Stimulated activated memory B cell treated with anti-CD40 and anti-IgM and Interleukin-4, amounts not matched to agents 10 μg/mL and 1 μg/mL and 100 μg/mL, for 72 hours (primary cell): Measurements from ENCODE around the gene DPYSL4.

Experiments
- ATAC-seq: fragments of 150-1000 bp; cut with Tn5 transposase; 2 replicates; pipeline ENCODE4 v1.10.0; 2021
- H3K27ac Mint-ChIP-seq: one replicate; pipeline ENCODE4 v1.8.0; 2022; ENCODE audit warnings: mild to moderate bottlenecking, mixed read lengths
- H3K27me3 Mint-ChIP-seq: one replicate; pipeline ENCODE4 v1.8.0; 2022; ENCODE audit warnings: mixed read lengths
- H3K36me3 Mint-ChIP-seq: one replicate; pipeline ENCODE4 v1.8.0; 2022; ENCODE audit warnings: mixed read lengths
- H3K4me1 Mint-ChIP-seq: one replicate; pipeline ENCODE4 v1.8.0; 2022; ENCODE audit warnings: mixed read lengths
- H3K4me3 Mint-ChIP-seq: one replicate; pipeline ENCODE4 v1.8.0; 2022; ENCODE audit warnings: mild to moderate bottlenecking, moderate library complexity, mixed read lengths
- H3K9me3 Mint-ChIP-seq: one replicate; pipeline ENCODE4 v1.8.0; 2022; ENCODE audit warnings: mixed read lengths

DPYSL4 gene

DNA sequence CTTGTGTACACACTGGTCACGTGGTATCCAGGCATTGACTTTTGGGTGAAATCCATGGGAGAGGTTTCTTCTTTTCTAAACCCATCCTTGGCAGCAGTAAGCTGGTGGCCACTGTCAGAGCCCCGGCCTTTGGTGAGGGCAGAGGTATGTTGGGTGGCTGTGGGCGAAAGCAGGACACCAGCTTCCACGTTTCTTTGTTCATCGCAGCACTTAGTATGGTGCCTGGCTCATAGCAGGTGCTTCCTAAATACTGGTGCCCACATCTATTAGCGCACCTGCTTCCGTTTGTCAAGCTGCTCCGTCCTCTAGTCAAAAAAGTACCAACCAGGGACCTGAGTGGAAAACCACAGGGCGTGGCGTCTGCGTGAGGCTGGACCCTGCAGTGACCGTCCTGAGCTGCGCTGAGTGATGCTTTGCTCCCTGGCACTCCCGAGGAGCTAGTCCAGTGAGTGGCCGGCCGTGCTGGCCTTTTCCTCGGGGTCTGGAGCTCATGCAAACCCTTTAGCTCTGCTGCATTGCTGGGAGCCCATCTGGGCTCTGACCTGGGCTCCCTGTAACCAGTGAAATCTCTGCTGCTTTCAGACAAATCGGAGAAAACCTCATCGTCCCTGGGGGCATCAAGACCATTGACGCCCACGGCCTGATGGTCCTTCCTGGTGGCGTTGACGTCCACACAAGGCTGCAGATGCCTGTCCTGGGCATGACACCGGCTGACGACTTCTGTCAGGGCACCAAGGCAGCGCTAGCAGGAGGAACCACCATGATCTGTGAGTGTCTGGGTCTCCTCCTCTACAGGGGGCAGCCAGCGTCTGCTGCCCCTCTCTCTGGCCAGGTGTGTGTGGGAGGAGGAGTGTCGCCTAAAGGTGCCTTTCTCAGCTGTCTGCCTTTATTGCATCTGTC, 5.6 kb downstream of the DPYSL4 start:
- H3K4me1 Mint-ChIP-seq, result peaks cover 10% of the 10 kb centered on the region
- no peak overlapping the region for H3K27ac Mint-ChIP-seq
- peaks cover 47% of the 10 kb centered on the region for H3K27me3 Mint-ChIP-seq
- ATAC-seq, result no peak
- H3K36me3 Mint-ChIP-seq, result no peaks in the 10 kb centered on the region
- no peak overlapping the region for H3K4me3 Mint-ChIP-seq
- no peaks in the 10 kb centered on the region for H3K9me3 Mint-ChIP-seq

DNA sequence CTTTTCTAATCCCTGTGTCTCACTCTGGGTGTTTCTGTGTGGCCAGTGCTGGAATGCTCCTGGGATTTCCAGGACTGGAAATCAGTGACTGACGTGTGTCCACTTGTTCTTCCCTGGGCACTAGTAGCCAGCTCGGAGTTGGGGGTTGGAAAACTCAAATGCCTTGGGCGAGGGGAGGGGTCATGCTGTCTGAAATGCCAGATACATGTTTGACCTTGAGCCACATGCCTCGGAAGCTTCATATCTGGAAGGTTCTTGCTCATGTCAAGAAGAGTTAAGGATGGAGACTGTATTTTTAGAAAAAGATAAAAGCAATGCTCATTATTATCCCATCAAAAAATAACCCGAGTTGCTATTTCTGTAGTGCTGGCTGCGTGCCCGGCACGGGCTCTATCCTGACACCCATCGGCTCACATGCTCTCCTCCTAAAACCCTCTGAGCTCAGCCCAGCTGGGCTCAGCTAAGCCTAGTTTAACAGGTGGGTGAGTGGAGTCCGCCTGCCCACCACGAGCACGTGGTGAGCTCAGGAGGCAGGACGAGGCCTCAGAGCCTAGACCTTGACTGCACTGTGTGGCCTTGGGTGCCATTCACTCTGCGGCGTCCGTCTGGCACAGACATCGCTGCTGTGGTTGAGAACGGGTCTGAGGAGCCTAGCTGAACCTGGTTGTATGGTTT, 6.4 kb downstream of the DPYSL4 start:
- H3K27ac Mint-ChIP-seq, result no peak overlapping the region
- no peaks in the 10 kb centered on the region for H3K36me3 Mint-ChIP-seq
- no peak for ATAC-seq
- H3K4me1 Mint-ChIP-seq, result peaks cover 5% of the 10 kb centered on the region
- no peaks in the 10 kb centered on the region for H3K9me3 Mint-ChIP-seq
- H3K27me3 Mint-ChIP-seq, result peaks cover 41% of the 10 kb centered on the region
- no peak overlapping the region for H3K4me3 Mint-ChIP-seq

DNA sequence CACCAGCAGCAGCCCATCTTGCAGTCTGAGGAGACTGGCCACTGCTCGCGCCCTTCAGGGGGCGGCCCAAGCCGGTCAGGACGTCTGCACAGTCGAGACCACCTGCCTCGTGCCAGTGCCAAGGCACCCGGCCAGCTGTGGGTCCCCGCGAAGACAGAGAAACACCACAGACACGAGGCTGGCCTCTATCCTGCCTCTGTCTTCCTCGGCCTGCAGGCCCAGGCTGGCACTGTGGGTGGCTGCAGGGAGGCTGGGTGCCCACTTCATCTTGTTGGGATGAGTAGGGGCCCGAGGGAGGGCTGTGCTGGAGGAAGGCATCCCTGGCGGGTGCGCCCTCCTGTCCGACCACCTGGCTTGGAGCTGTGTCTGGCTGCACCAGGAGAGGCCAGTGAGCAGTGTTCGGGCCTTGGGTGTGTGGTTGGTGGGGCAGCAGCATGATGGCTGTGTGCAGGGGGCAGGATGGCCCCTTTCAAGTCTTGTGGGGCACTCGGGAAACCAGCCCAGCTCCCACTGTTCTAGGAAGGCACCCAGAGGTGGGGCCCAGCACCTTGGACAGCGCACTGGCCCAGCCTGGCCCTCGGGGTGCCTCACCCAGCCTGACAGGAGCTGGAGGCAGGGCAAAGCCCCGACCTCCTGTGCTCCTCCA, 7.3 kb downstream of the DPYSL4 start:
- Mint-ChIP-seq H3K27me3 (peaks cover 40% of the 10 kb centered on the region), H3K4me3 (no peak overlapping the region), H3K9me3 (no peaks in the 10 kb centered on the region), H3K4me1 (no peaks in the 10 kb centered on the region), H3K27ac (no peak overlapping the region), H3K36me3 (no peaks in the 10 kb centered on the region)
- no peak for ATAC-seq

DNA sequence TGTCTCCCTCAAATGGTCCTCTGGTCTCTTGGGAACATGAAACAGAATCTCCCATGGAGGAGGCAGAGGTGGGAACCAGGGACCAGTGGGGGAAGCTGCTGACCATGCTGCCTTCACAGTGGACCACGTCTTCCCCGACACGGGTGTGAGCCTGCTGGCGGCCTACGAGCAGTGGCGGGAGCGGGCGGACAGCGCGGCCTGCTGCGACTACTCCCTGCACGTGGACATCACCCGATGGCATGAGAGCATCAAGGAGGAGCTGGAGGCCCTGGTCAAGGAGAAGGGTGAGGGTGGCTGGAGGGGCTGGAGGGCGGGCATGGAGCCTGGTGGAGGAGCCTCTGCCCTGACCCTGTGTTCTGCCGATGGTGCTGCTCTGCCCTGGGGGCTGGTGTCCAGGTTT, 8.0 kb downstream of the DPYSL4 start:
- Mint-ChIP-seq H3K4me3 (no peak overlapping the region), H3K36me3 (no peaks in the 10 kb centered on the region), H3K4me1 (no peaks in the 10 kb centered on the region), H3K9me3 (no peaks in the 10 kb centered on the region), H3K27me3 (peaks cover 34% of the 10 kb centered on the region), H3K27ac (no peak overlapping the region)
- no peak for ATAC-seq

DNA sequence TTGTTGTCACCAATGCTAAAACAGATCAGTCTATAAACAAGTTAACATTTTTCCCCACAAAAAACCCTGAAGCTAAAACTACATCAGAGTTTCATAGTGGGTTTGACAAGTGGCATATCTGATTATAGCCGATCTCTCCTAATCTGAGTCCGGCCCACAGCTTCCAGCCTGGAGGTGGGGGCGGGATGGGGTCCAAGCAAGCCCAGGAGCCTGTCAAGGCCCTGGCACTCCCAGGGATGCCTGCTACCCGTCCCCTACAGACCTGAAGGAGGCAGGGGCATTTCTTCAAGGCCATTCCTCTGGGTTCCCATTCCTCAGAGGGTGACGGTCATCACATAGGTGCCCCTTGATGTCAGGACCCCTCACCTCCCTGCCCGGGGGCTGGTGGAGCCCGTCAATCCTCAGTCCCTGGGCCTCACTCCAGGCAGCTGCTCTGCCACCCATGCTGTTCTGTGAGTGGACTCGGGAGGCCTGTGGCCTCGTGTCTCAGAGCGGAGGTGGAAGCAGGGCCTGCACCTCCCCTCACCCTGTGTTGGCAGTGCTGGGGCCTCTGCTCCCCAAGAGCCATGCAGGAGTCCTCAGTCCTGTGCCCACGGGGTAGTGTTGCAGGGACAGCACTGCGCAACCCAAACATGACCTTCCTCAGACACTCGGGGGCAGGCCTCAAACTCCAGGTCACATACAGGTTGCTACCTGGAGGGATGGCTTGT, 8.8 kb downstream of the DPYSL4 start:
- no peaks in the 10 kb centered on the region for H3K9me3 Mint-ChIP-seq
- no peaks in the 10 kb centered on the region for H3K4me1 Mint-ChIP-seq
- no peak for ATAC-seq
- H3K27ac Mint-ChIP-seq, result no peak overlapping the region
- no peak overlapping the region for H3K4me3 Mint-ChIP-seq
- peaks cover 27% of the 10 kb centered on the region for H3K27me3 Mint-ChIP-seq
- H3K36me3 Mint-ChIP-seq, result no peaks in the 10 kb centered on the region

DNA sequence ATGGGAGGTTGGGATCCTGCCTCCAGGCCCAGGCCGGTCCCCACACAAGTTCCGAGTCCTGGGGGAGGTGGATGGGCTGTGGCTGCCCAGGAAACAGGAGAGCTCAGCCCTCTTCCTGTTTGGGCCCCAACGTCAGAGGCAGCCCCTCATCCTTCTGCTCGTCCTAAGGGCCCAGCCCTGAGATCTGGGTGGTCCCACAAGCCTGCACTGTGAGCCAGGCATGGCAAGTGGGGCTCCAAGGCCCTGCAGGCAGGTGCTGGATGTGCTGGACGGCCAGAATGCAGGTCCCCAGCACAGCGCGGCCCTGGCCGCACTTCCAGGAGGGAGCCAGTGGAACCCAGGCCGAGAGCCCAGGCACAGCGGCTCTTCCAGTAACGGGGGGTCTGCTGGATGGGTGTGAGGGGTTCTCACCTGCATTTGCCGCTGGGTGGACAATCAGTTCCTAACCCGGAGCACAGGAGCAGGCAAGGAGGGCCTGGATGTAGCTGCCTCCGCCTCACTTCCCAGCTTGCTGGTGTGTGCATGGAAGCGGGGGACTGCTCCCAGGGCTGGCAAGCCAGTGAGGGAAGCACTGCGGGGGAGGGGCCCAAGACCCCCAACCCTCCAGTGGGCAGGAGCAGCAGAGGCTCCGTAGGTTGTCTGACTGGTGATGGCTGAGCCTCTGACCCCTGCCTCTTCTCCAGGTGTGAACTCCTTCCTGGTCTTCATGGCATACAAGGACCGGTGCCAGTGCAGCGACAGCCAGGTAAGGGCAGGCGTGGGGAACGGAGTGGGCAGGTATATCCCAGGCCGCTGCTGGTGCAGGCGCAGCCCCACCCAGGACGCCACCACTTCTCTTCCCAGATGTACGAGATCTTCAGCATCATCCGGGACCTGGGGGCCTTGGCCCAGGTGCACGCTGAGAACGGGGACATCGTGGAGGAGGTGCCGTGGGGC, 9.7 kb downstream of the DPYSL4 start:
- Mint-ChIP-seq H3K4me3 (no peak overlapping the region), H3K36me3 (no peaks in the 10 kb centered on the region), H3K27ac (no peak overlapping the region), H3K27me3 (peaks cover 27% of the 10 kb centered on the region), H3K9me3 (no peaks in the 10 kb centered on the region), H3K4me1 (no peaks in the 10 kb centered on the region)
- ATAC-seq, result no peak

DNA sequence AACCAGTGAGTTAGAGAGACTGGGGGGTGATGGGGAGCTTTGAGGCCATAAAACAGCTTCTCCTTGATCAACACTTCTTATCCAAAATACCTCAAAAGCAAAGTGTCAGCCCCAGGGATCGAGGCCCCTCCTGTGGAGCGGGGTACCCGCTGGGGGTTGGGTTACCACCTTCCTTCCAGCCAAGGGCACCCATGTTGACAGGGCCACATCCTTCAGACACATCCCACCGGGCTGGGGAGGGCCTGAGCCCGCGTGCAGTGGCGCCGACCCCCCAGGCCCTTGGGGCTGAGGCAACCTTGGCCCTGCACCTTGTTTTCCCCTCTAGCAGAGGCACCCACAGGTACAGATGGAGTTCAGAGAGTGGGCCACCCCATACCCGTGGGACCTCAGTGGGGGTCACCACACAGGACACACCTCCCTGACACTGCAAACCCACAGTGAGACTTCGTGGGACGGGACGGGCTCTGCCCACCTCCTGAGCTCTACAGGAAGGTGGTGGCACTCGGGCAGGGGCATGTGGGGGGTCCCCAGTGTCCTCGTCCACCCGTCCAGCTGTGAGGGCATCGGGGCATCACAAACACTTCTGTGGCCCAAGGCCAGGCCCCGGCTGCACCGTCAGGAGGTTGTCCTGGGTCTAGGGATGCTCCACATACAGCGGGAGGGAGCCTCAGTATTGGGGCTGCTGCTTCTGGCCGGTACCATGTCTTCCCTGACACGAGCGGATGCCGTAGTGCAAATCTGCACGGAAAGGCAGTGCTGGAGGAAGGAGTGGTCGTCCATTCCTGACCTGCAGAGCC, 10.7 kb downstream of the DPYSL4 start:
- Mint-ChIP-seq H3K27ac (no peak overlapping the region), H3K27me3 (peaks cover 27% of the 10 kb centered on the region), H3K4me3 (no peak overlapping the region), H3K4me1 (no peaks in the 10 kb centered on the region), H3K9me3 (no peaks in the 10 kb centered on the region), H3K36me3 (no peaks in the 10 kb centered on the region)
- ATAC-seq, result no peak

DNA sequence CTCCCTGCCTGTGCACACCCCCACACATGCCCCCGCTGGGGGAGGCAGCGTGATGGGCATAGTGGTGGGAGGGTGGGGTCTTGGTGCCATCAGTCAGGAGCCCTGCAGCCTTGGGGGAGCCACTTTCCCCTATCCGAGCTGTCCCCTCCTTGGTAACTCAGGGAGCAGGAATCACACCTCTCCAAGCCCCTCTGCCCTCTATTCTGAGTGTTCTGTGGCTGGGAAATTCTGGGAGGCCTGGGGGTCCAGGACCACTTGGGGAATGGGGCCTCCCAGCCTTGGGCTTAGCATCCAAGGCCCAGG, 11.3 kb downstream of the DPYSL4 start:
- Mint-ChIP-seq H3K27me3 (peaks cover 27% of the 10 kb centered on the region), H3K4me1 (no peaks in the 10 kb centered on the region), H3K36me3 (no peaks in the 10 kb centered on the region), H3K4me3 (no peak overlapping the region), H3K27ac (no peak overlapping the region), H3K9me3 (no peaks in the 10 kb centered on the region)
- no peak for ATAC-seq

DNA sequence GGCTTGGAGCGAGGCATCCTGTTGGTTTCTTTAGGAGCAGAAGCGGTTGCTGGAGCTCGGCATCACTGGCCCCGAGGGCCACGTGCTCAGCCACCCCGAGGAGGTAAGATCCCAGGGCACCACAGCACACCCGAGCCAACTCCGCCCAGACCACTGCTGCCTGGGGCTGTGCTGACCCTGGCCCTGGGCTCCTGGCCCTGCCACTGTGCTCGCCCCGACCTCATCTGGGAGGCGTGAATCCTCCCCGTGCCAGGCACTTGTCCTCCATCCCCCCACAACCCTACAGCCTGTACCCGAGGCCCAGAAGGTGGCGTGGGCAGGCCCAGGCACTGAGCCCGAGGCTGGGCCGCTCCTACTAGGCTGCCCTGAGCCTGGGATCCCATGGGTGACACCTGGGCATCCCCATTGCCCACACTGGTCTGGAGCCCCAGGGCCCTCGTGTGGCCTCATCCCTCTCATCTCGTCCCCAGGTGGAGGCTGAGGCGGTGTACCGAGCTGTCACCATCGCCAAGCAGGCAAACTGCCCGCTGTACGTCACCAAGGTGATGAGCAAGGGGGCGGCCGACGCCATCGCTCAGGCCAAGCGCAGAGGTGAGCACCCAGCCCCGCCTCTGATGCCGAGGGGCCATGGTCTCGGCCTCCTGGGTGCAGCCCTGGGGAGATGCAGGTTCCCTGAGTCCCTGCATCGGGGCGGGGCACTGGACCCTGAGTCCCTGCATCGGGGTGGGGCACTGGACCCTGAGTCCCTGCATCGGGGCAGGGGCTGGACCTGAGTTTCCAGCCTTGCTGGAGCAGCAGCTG, 11.8 kb downstream of the DPYSL4 start:
- Mint-ChIP-seq H3K4me3 (no peak overlapping the region), H3K9me3 (no peaks in the 10 kb centered on the region), H3K27ac (no peak overlapping the region), H3K27me3 (peaks cover 25% of the 10 kb centered on the region), H3K4me1 (no peaks in the 10 kb centered on the region), H3K36me3 (no peaks in the 10 kb centered on the region)
- ATAC-seq, result no peak

DNA sequence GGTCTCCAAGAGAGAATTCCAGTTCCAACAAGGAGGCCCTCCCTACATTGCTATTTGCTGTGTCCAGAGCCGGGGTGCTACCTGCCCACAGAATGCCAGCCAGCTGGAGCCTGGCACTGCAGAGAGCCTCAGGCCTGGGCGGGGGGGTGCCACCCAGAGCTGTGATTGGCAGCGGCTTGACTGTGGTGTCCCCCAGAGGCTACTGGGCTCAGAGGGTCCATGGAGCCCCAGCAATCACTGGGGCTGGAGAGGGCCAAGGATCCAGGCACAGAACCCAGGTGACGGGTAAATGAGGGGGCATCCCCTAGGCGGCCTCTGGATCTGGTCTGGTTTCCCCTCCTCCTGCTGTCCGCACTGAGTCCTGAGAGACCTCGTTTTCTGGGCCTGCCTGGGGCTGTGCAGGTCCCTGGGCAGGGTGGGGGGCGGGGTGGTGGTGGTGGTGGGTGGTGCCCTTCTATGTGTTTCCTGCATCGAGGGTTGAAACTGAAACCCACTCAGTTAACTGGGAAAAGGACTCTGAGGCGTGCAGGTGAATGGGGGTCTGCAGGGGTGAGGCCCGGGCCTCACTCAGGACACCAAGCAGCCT, 12.6 kb downstream of the DPYSL4 start:
- no peaks in the 10 kb centered on the region for H3K9me3 Mint-ChIP-seq
- no peak overlapping the region for H3K27ac Mint-ChIP-seq
- H3K36me3 Mint-ChIP-seq, result no peaks in the 10 kb centered on the region
- no peaks in the 10 kb centered on the region for H3K4me1 Mint-ChIP-seq
- H3K27me3 Mint-ChIP-seq, result peaks cover 17% of the 10 kb centered on the region
- ATAC-seq, result no peak
- no peak overlapping the region for H3K4me3 Mint-ChIP-seq

DNA sequence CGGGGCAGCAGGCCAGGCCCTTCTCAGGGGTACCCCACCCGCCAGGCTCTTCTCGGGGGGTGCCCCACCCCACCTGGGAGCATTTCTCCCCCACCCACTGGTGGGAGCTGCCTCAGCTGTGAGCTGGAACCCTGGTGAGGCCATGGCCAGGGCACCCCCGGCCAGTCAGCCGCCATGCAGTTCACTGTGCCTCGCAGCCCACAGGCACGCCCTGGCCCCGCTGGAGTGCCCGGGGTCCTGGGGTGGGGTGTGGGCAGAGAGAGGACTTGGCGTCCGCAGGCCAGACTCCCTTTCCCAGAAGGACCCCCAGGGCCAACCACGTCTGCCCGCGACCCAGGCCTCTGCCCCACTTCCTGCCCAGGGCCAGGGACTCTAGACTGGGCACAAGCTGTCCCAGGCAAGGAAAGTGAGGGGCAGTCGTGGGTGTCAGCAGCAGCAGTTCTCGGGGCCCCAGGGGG, 13.1 kb downstream of the DPYSL4 start:
- no peak overlapping the region for H3K27ac Mint-ChIP-seq
- peaks cover 12% of the 10 kb centered on the region for H3K27me3 Mint-ChIP-seq
- no peaks in the 10 kb centered on the region for H3K36me3 Mint-ChIP-seq
- no peaks in the 10 kb centered on the region for H3K4me1 Mint-ChIP-seq
- ATAC-seq, result no peak
- no peak overlapping the region for H3K4me3 Mint-ChIP-seq
- no peaks in the 10 kb centered on the region for H3K9me3 Mint-ChIP-seq

DNA sequence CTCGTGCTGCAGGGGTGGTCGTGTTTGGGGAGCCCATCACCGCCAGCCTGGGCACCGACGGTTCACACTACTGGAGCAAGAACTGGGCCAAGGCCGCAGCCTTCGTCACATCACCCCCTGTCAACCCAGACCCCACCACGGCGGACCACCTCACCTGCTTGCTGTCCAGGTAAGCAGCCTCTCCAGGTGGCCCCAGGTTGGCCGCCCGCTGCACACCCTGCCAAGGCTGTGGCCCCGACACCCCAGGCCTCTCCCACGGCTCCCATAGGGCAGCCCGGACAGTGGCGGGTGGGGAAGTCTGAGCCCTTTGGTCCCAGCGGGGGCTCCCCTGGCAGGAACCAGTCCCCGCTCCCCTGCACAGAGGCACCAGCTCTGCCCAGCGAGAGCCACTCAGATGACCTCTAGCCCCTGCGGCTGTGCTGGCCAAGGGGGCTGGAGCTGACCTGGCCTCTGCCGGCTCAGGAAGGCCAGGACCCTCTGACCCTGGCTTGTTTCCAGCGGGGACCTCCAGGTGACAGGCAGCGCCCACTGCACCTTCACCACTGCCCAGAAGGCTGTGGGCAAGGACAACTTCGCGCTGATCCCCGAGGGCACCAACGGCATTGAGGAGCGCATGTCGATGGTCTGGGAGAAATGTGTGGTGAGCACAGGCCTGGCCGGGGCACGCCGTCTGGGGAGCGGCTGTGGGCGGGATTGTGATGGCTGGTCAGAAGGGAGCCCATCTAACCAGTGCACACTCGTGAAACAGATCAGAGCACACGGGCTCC, 13.8 kb downstream of the DPYSL4 start:
- Mint-ChIP-seq H3K9me3 (no peaks in the 10 kb centered on the region), H3K4me3 (no peak overlapping the region), H3K4me1 (no peaks in the 10 kb centered on the region), H3K27ac (no peak overlapping the region), H3K27me3 (peaks cover 9% of the 10 kb centered on the region), H3K36me3 (no peaks in the 10 kb centered on the region)
- no peak for ATAC-seq
